ENCODE measurements around the gene CHMP6.
A peak's percentile ranks its signal among the peaks of the same experiment; 100 is the strongest.

Gene CHMP6

GRCh38 chr17:80989586-80989913 lies 2.1 kb upstream of the CHMP6 start:
- no peak overlapping the region for H2BK120ac ChIP-seq (ENCODE audit: low read depth, low read length)
- no CpG with 5 or more reads among the region's 11 CpGs for WGBS, 2 donors (ENCODE audit: extremely low coverage in 2 of 2, insufficient read length in 2 of 2, insufficient replicate concordance in 1 of 2)
- peak overlapping the region; percentile 15 for H3K18ac ChIP-seq (ENCODE audit: low read length)
- H3K4ac ChIP-seq (ENCODE audit: low read length): peak overlapping the region; percentile 19
- H3K27ac ChIP-seq (replicated peaks; ENCODE audit: low read length): no peak overlapping the region
- H3K79me1 ChIP-seq (ENCODE audit: low read depth, low read length): peaks cover 4% of the 10 kb centered on the region
- H3K23ac ChIP-seq (ENCODE audit: low read depth, low read length, poor library complexity): peak overlapping the region; percentile 80
- H3K36me3 ChIP-seq (replicated peaks in 1 of 2; ENCODE audit: control insufficient read depth in 2 of 2, insufficient read depth in 2 of 2, low read length in 2 of 2): no peaks in the 10 kb centered on the region
- no peaks in the 10 kb centered on the region for H3K9me3 ChIP-seq (replicated peaks in 1 of 2; ENCODE audit: control insufficient read depth in 2 of 2, insufficient read depth in 1 of 2, low read depth in 1 of 2, low read length in 2 of 2)
- DNase-seq (ENCODE audit: low spot score): no peak
- H4K8ac ChIP-seq (ENCODE audit: low read depth, low read length): no peak overlapping the region
- no peak overlapping the region for H4K91ac ChIP-seq (ENCODE audit: low read depth, low read length, poor library complexity)
- H2BK12ac ChIP-seq (ENCODE audit: low read length): peak overlapping the region; percentile 77
- peaks cover 7 to 25% of the 10 kb centered on the region in 2 donors for H3K4me1 ChIP-seq (ENCODE audit: control insufficient read depth in 2 of 2, insufficient read depth in 1 of 2, low read depth in 1 of 2, low read length in 2 of 2)
- H3K4me3 ChIP-seq (ENCODE audit: low read length in 2 of 2): no peak overlapping the region
- H2BK15ac ChIP-seq (ENCODE audit: low read length): peak overlapping the region; percentile 45
- peak overlapping the region; percentile 87 for H2AFZ ChIP-seq (ENCODE audit: low read length)
- no peak overlapping the region for H3K4me2 ChIP-seq (ENCODE audit: insufficient read depth, low read length, poor library complexity, severe bottlenecking)
- no peak overlapping the region for H3K9ac ChIP-seq (ENCODE audit: low read depth, low read length, poor library complexity)
- no peak overlapping the region for H2BK5ac ChIP-seq (ENCODE audit: low read length)
- peak overlapping the region; percentile 63 for H3K14ac ChIP-seq (ENCODE audit: low read length)
- H2AK5ac ChIP-seq (ENCODE audit: low read depth, low read length): peak overlapping the region; percentile 96
- peaks cover 0 to 5% (median 3%) of the 10 kb centered on the region in 3 experiments for H3K27me3 ChIP-seq (ENCODE audit: control insufficient read depth in 3 of 3, insufficient read depth in 3 of 3, low read depth in 1 of 3, low read length in 3 of 3)

DNA sequence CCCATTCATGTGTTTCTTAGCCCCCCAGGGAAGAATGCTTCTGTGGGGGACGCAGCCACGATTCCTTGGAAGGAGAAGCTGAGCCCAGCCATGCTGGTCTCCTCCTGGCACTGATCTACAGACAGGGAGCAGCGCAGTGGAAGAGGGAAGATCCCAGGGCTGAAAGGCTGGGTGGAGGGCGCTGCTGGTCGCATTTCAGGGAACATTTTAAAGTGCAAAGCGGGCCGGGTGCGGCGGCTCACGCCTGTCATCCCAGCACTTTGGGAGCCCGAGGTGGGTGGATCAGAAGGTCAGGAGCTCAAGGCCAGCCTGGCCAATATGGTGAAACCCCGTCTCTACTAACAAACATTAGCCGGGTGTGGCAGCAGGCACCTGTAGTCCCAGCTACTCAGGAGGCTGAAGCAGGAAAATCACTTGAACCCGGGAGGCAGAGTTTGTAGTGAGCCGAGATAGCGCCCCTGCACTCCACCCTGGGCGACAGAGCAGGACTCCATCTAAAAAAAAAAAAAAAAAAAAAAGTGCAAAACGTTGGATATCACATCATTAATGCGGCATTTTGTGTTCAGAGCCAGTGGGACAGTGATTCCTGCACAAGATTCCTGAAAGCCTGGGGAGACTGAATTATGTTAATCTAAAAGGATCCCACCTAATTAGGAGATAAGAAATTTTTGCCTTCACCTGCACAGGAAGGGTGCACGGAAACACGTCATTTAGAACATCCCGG lies 558 bp upstream of the CHMP6 start:
- DNase-seq (ENCODE audit: low spot score): no peak
- Histone ChIP-seq H4K91ac (ENCODE audit: low read depth, low read length, poor library complexity) (no peak overlapping the region), H3K36me3 (replicated peaks in 1 of 2; ENCODE audit: control insufficient read depth in 2 of 2, insufficient read depth in 2 of 2, low read length in 2 of 2) (peaks cover 3 to 12% of the 10 kb centered on the region in 2 donors), H3K27ac (replicated peaks; ENCODE audit: low read length) (no peak overlapping the region), H3K23ac (ENCODE audit: low read depth, low read length, poor library complexity) (peak overlapping the region; percentile 73), H2AK5ac (ENCODE audit: low read depth, low read length) (peak overlapping the region; percentile 63), H2AFZ (ENCODE audit: low read length) (peak overlapping the region; percentile 90), H3K4me2 (ENCODE audit: insufficient read depth, low read length, poor library complexity, severe bottlenecking) (peak overlapping the region; percentile 57), H3K4ac (ENCODE audit: low read length) (no peak overlapping the region), H2BK15ac (ENCODE audit: low read length) (peak overlapping the region; percentile 100), H4K8ac (ENCODE audit: low read depth, low read length) (no peak overlapping the region), H3K9me3 (replicated peaks in 1 of 2; ENCODE audit: control insufficient read depth in 2 of 2, insufficient read depth in 1 of 2, low read depth in 1 of 2, low read length in 2 of 2) (no peaks in the 10 kb centered on the region), H3K14ac (ENCODE audit: low read length) (no peak overlapping the region), H2BK12ac (ENCODE audit: low read length) (peak overlapping the region; percentile 31), H3K4me1 (ENCODE audit: control insufficient read depth in 2 of 2, insufficient read depth in 1 of 2, low read depth in 1 of 2, low read length in 2 of 2) (peaks cover 4 to 18% of the 10 kb centered on the region in 2 donors), H3K4me3 (ENCODE audit: low read length in 2 of 2) (peak overlapping the region; percentile 73 to 95), H3K18ac (ENCODE audit: low read length) (peak overlapping the region; percentile 94), H3K79me1 (ENCODE audit: low read depth, low read length) (peaks cover 4% of the 10 kb centered on the region), H3K9ac (ENCODE audit: low read depth, low read length, poor library complexity) (no peak overlapping the region), H2BK120ac (ENCODE audit: low read depth, low read length) (no peak overlapping the region), H3K27me3 (ENCODE audit: control insufficient read depth in 3 of 3, insufficient read depth in 3 of 3, low read depth in 1 of 3, low read length in 3 of 3) (peaks cover 0 to 5% (median 3%) of the 10 kb centered on the region in 3 experiments), H2BK5ac (ENCODE audit: low read length) (no peak overlapping the region)
- WGBS, 2 donors (ENCODE audit: extremely low coverage in 2 of 2, insufficient read length in 2 of 2, insufficient replicate concordance in 1 of 2): no CpG with 5 or more reads among the region's 22 CpGs

DNA sequence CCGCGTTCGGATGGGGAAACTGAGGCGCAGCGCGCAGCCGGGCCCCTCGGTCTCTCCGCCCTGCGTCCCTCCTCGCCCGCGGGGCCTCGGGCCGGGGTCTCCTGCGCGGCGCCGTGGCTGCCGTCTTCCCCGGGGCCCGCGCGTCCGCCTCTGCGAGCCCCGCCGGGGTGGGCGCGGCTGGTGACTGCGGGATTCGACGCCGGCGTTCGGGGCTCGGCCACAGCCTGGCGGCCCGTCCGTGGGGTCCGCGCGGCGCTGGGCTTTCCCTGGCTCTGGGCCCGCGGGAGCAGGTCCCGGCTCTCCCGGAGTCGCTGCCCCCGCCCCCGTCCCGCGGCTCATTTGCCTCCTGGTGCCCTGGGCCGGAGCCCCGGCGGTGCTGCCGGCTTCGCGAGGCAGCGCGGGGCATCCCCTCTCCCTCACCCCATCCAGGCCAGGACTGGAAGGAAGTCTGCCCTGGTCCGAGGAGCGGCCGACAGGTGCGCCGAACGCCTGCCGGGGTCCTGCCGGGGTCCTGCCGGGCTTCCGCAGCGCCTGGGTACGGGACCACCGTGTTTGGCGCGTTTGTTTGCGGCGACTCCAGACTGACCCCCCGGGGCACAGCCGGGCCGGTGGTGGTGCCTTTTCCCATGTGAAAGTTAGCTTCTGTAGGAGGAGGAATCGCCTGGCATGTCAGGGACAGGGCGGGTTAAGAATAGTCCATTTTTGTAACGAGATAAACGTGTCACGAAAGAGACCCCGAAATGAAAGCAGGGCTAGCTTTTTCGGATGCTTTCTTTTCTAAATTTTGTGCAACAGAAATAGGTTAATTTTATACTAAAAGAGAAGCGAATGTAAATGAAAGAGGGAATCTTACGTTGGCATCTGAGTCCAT lies 671 bp downstream of the CHMP6 start:
- Histone ChIP-seq H2BK15ac (ENCODE audit: low read length) (peak overlapping the region; percentile 55), H2BK5ac (ENCODE audit: low read length) (peak overlapping the region; percentile 66), H3K4me1 (ENCODE audit: control insufficient read depth in 2 of 2, insufficient read depth in 1 of 2, low read depth in 1 of 2, low read length in 2 of 2) (peaks cover 4 to 18% of the 10 kb centered on the region in 2 donors), H3K79me1 (ENCODE audit: low read depth, low read length) (peaks cover 7% of the 10 kb centered on the region), H2BK12ac (ENCODE audit: low read length) (no peak overlapping the region), H4K8ac (ENCODE audit: low read depth, low read length) (no peak overlapping the region), H3K27ac (replicated peaks; ENCODE audit: low read length) (no peak overlapping the region), H2AK5ac (ENCODE audit: low read depth, low read length) (peak overlapping the region; percentile 92), H3K23ac (ENCODE audit: low read depth, low read length, poor library complexity) (no peak overlapping the region), H4K91ac (ENCODE audit: low read depth, low read length, poor library complexity) (no peak overlapping the region), H3K9ac (ENCODE audit: low read depth, low read length, poor library complexity) (peak overlapping the region; percentile 93), H3K27me3 (ENCODE audit: control insufficient read depth in 3 of 3, insufficient read depth in 3 of 3, low read depth in 1 of 3, low read length in 3 of 3) (peaks cover 0 to 3% (median under 1%) of the 10 kb centered on the region in 3 experiments), H2AFZ (ENCODE audit: low read length) (peak overlapping the region; percentile 90), H3K4me3 (ENCODE audit: low read length in 2 of 2) (peak overlapping the region; percentile 73 to 95), H3K4me2 (ENCODE audit: insufficient read depth, low read length, poor library complexity, severe bottlenecking) (peak overlapping the region; percentile 94), H2BK120ac (ENCODE audit: low read depth, low read length) (peak overlapping the region; percentile 81), H3K36me3 (replicated peaks in 1 of 2; ENCODE audit: control insufficient read depth in 2 of 2, insufficient read depth in 2 of 2, low read length in 2 of 2) (peaks cover 14 to 24% of the 10 kb centered on the region in 2 donors), H3K18ac (ENCODE audit: low read length) (peak overlapping the region; percentile 74), H3K4ac (ENCODE audit: low read length) (no peak overlapping the region), H3K14ac (ENCODE audit: low read length) (peak overlapping the region; percentile 21), H3K9me3 (replicated peaks in 1 of 2; ENCODE audit: control insufficient read depth in 2 of 2, insufficient read depth in 1 of 2, low read depth in 1 of 2, low read length in 2 of 2) (no peaks in the 10 kb centered on the region)
- no peak for DNase-seq (ENCODE audit: low spot score)
- no CpG with 5 or more reads among the region's 90 CpGs for WGBS, 2 donors (ENCODE audit: extremely low coverage in 2 of 2, insufficient read length in 2 of 2, insufficient replicate concordance in 1 of 2)
